HG03442 (cell line): ENCODE data around the gene SCAPER.
"Not testable (repeated sequence)": the region's sequence is repeated elsewhere in the genome, so short reads cannot be mapped to it uniquely, and the experiment has no call there.

Experiments used
- ATAC-seq: cut with Tn5 transposase; IDR thresholded peaks from one replicate; pipeline ENCODE4 v1.9.1; 2021; ENCODE audit warnings: mild to moderate bottlenecking, moderate library complexity; ENCODE audit not compliant: unreplicated experiment

Gene SCAPER

GRCh38 chr15:76502185-76502584 lies 403.0 kb downstream of the SCAPER start:
- not testable (repeated sequence) for ATAC-seq

GRCh38 chr15:76501726-76502125 lies 403.4 kb downstream of the SCAPER start:
- ATAC-seq, result no peak

GRCh38 chr15:76501011-76501410 lies 404.1 kb downstream of the SCAPER start:
- no peak for ATAC-seq

- no peak for ATAC-seq
Observed at GRCh38 chr15:76495487-76495886, 409.7 kb downstream of the SCAPER start.

GRCh38 chr15:76492538-76492937 lies 412.6 kb downstream of the SCAPER start:
- ATAC-seq, result no peak

- ATAC-seq, result no peak
Observed at GRCh38 chr15:76483752-76484151, 421.4 kb downstream of the SCAPER start.

GRCh38 chr15:76483018-76483417 lies 422.1 kb downstream of the SCAPER start:
- ATAC-seq, result no peak

- no peak for ATAC-seq
Observed at GRCh38 chr15:76480267-76480666, 424.9 kb downstream of the SCAPER start.

GRCh38 chr15:76470691-76471090 lies 434.4 kb downstream of the SCAPER start:
- ATAC-seq, result no peak

GRCh38 chr15:76468722-76469121 lies 436.4 kb downstream of the SCAPER start:
- no peak for ATAC-seq

- ATAC-seq, result no peak
Observed at GRCh38 chr15:76467136-76467535, 438.0 kb downstream of the SCAPER start.

GRCh38 chr15:76465728-76466127 lies 439.4 kb downstream of the SCAPER start:
- ATAC-seq, result no peak

- no peak for ATAC-seq
Observed at GRCh38 chr15:76464247-76464646, 440.9 kb downstream of the SCAPER start.

- no peak for ATAC-seq
Observed at GRCh38 chr15:76460871-76461270, 444.3 kb downstream of the SCAPER start.

GRCh38 chr15:76460347-76460746 lies 444.8 kb downstream of the SCAPER start:
- ATAC-seq, result no peak

- ATAC-seq, result no peak
Observed at GRCh38 chr15:76451540-76451939, 453.6 kb downstream of the SCAPER start.

GRCh38 chr15:76449455-76449854 lies 455.7 kb downstream of the SCAPER start:
- no peak for ATAC-seq

- no peak for ATAC-seq
Observed at GRCh38 chr15:76448755-76449154, 456.4 kb downstream of the SCAPER start.

GRCh38 chr15:76447728-76448441 lies 457.3 kb downstream of the SCAPER start:
- ATAC-seq, result no peak

- no peak for ATAC-seq
Observed at GRCh38 chr15:76440441-76440840, 464.7 kb downstream of the SCAPER start.

- ATAC-seq, result no peak
Observed at GRCh38 chr15:76439542-76439941, 465.6 kb downstream of the SCAPER start.

GRCh38 chr15:76433798-76434400 lies 471.2 kb downstream of the SCAPER start:
- no peak for ATAC-seq

- not testable (repeated sequence) for ATAC-seq
Observed at GRCh38 chr15:76433036-76433435, 472.1 kb downstream of the SCAPER start.
